SK-N-SH (cell line): ENCODE results near the gene RAE1. TPM values are rescaled to one million over a fixed set of nuclear protein-coding genes. Genes with fewer than 3 reads are reported as not detected.

Experiments
- CTCF ChIA-PET: fragments of 300-600, 350-600 bp; formaldehyde crosslinking; extraction: SDS; loops from one replicate; lab custom pipeline; 2021; lab: Yijun Ruan, JAX
- POLR2A ChIA-PET: fragments of 350-600 bp; sonication (Branson Sonifier 250); formaldehyde crosslinking; extraction: SDS; loops from one replicate; lab custom pipeline; 2020; ENCODE audit warnings: antibody characterized with exemption, inconsistent platforms; lab: Yijun Ruan, JAX
- DNase-seq: peaks from one replicate; pipeline ENCODE4 v3.0.0; 2012
- H2AFZ ChIP-seq: fragments of 200-600 bp; sonication (generic); 2 replicates; pipeline ENCODE4 v1.8.1; 2016; ENCODE audit warnings: antibody characterized with exemption, mild to moderate bottlenecking, low read depth
- H3F3A ChIP-seq: fragments of 200-600 bp; sonication (generic); replicated peaks from 2 replicates; pipeline ENCODE3; 2016; ENCODE audit warnings: antibody characterized with exemption, mild to moderate bottlenecking; ENCODE audit not compliant: insufficient read depth
- H3K27ac ChIP-seq, 2 experiments: fragments of 200-500 bp in 1 of 2; fragments of 200-600 bp in 1 of 2; sonication (Bioruptor generic) in 1 of 2; sonication (generic), shearing (Covaris generic) in 1 of 2; 2 replicates each; pipeline versions ENCODE4 v1.5.1 to v1.6.1; 2014 to 2016; ENCODE audit warnings: low read depth in 2 of 2, inconsistent platforms in 1 of 2, low read length in 1 of 2, mild to moderate bottlenecking in 1 of 2, mixed read lengths in 1 of 2
- H3K27me3 ChIP-seq: fragments of 200-600 bp; sonication (generic), shearing (Covaris generic); 2 replicates; pipeline ENCODE4 v1.6.1; 2016; ENCODE audit warnings: mixed run types; ENCODE audit not compliant: insufficient read depth
- H3K36me3 ChIP-seq, 2 experiments: fragments of 200-500 bp in 1 of 2; fragments of 200-600 bp in 1 of 2; sonication (Bioruptor generic) in 1 of 2; sonication (generic) in 1 of 2; replicated peaks in 1 of 2; 2 replicates each; pipeline versions ENCODE3 to v1.5.1; 2014 to 2016; ENCODE audit warnings: low read length in 1 of 2, mild to moderate bottlenecking in 1 of 2; ENCODE audit not compliant: insufficient read depth in 2 of 2, control insufficient read depth in 1 of 2
- H3K4me1 ChIP-seq, 2 experiments: fragments of 200-500 bp in 1 of 2; fragments of 200-600 bp in 1 of 2; sonication (Bioruptor generic) in 1 of 2; sonication (generic), shearing (Covaris generic) in 1 of 2; 2 replicates each; pipeline versions ENCODE4 v1.5.1 to v1.6.1; 2014 to 2016; ENCODE audit warnings: low read depth in 1 of 2, low read length in 1 of 2, mixed run types in 1 of 2; ENCODE audit not compliant: insufficient read depth in 2 of 2, control insufficient read depth in 1 of 2
- H3K4me2 ChIP-seq: fragments of 200-600 bp; sonication (generic), shearing (Covaris generic); 2 replicates; pipeline ENCODE4 v1.6.1; 2017; ENCODE audit warnings: mixed run types
- H3K4me3 ChIP-seq, 2 experiments: fragments of 200-500 bp in 1 of 2; fragments of 200-600 bp in 1 of 2; sonication (Bioruptor generic) in 1 of 2; sonication (generic), shearing (Covaris generic) in 1 of 2; 2 replicates each; pipeline versions ENCODE4 v1.5.1 to v1.8.1; 2014 to 2016; ENCODE audit warnings: low read depth in 2 of 2, inconsistent platforms in 1 of 2, low read length in 1 of 2, mild to moderate bottlenecking in 1 of 2, mixed read lengths in 1 of 2, moderate library complexity in 1 of 2
- H3K79me2 ChIP-seq: fragments of 200-600 bp; sonication (generic); 2 replicates; pipeline ENCODE4 v1.8.1; 2017; ENCODE audit warnings: mild to moderate bottlenecking; ENCODE audit not compliant: insufficient read depth
- H3K9ac ChIP-seq: fragments of 200-600 bp; sonication (generic); 2 replicates; pipeline ENCODE4 v1.6.1; 2017; ENCODE audit warnings: mixed run types
- H3K9me2 ChIP-seq: fragments of 200-600 bp; sonication (generic); 2 replicates; pipeline ENCODE4 v1.6.1; 2017; ENCODE audit warnings: mixed run types
- H3K9me3 ChIP-seq: fragments of 200-600 bp; sonication (generic); 2 replicates; pipeline ENCODE4 v1.6.1; 2017; ENCODE audit warnings: mixed run types, mild to moderate bottlenecking, moderate library complexity
- H4K20me1 ChIP-seq: fragments of 200-600 bp; sonication (generic); 2 replicates; pipeline ENCODE4 v1.6.1; 2017; ENCODE audit warnings: mild to moderate bottlenecking, mixed run types; ENCODE audit not compliant: insufficient read depth
- GATA2 ChIP-seq: sonication (generic); formaldehyde crosslinking; IDR thresholded peaks from 2 replicates; pipeline ENCODE4 v1.5.0; 2020; ENCODE audit warnings: mild to moderate bottlenecking, missing genetic modification reagents
- MXI1 ChIP-seq: IDR thresholded peaks from 2 replicates; pipeline ENCODE4 v1.6.1; 2012; ENCODE audit warnings: mild to moderate bottlenecking, low read depth, low read length, improper control_type of control experiment
- NFIC ChIP-seq: IDR thresholded peaks from 2 replicates; pipeline ENCODE4 v1.4.0; 2012; ENCODE audit warnings: borderline replicate concordance
- NRF1 ChIP-seq: IDR thresholded peaks from 2 replicates; pipeline ENCODE4 v1.6.1; 2012; ENCODE audit warnings: low read depth, mild to moderate bottlenecking, low read length
- RAD21 ChIP-seq: IDR thresholded peaks from 2 replicates; pipeline ENCODE4 v1.6.1; 2012; ENCODE audit warnings: mild to moderate bottlenecking, low read length
- RCOR1 ChIP-seq: fragments of 150-350 bp; IDR thresholded peaks from 2 replicates; pipeline ENCODE4 v1.6.1; 2017; ENCODE audit warnings: antibody characterized with exemption, low read length
- RFX5 ChIP-seq: IDR thresholded peaks from 2 replicates; pipeline ENCODE4 v1.6.1; 2012; ENCODE audit warnings: mild to moderate bottlenecking, improper control_type of control experiment, low read length
- TAF1 ChIP-seq: IDR thresholded peaks from 2 replicates; pipeline ENCODE4 v1.6.1; 2012; ENCODE audit warnings: low read depth, mild to moderate bottlenecking, low read length, moderate library complexity, borderline replicate concordance
- TCF12 ChIP-seq: IDR thresholded peaks from 2 replicates; pipeline ENCODE4 v1.4.0; 2012
- USF2 ChIP-seq: fragments of 150-350 bp; IDR thresholded peaks from 2 replicates; pipeline ENCODE4 v1.6.1; 2017; ENCODE audit warnings: antibody characterized with exemption, low read length, low read depth, borderline replicate concordance
- YY1 ChIP-seq: IDR thresholded peaks from 2 replicates; pipeline ENCODE4 v1.4.0; 2012; ENCODE audit warnings: low read depth, mild to moderate bottlenecking
- ZBTB33 ChIP-seq: IDR thresholded peaks from 2 replicates; pipeline ENCODE4 v1.4.0; 2012; ENCODE audit warnings: low read depth, borderline replicate concordance
- WGBS: methylation state at CpG from one replicate; pipeline ENCODE4 v1.1.6; 2017; ENCODE audit warnings: low lambda C conversion rate; 5-methylcytosine and 5-hydroxymethylcytosine counted together
- polyA plus RNA-seq, 3 experiments: library from polyadenylated mRNA; depleted of rRNA; stranded (reverse); fragments of >200 nt; gene quantifications; 2 replicates each; pipeline ENCODE4 v1.2.3, GENCODE V29; 2012

The RAE1 gene
- polyA plus RNA-seq, 1 of the 3 experiments (the other 2 are of a cell fraction): 82.4 TPM

- TF ChIP-seq ZBTB33 (no peak), GATA2 (CRISPR knock-in tag) (no peak), USF2 (no peak), NRF1 (no peak), NFIC (no peak), TAF1 (no peak), YY1 (no peak)
Observed at GRCh38 chr20:57383447-57384347, 32.6 kb downstream of the RAE1 start (continued).

DNA sequence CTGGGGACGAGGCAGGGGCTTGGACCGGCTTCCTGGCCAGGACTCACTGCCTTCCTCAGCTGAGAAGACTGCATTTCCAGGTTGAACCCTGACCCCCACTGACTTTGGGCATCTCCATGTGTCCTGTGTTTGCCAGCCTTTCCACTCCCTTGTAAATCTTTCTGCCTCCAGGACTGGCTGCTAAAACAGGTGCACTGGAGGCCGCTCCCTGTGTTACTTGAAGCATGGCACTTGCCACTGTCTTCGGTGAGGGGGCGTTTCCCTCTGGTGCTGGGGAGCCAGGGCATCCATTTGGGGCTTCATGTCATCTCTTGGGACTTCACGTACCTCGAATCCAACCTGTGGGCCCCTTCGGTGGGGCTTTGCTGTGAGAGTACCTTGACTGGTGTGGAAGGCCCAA, 33.4 kb downstream of the RAE1 start:
- Histone ChIP-seq H2AFZ (no peak overlapping the region), H4K20me1 (no peaks in the 10 kb centered on the region), H3K36me3 (peaks cover 0 to 14% of the 10 kb centered on the region in 2 experiments), H3K9ac (no peak overlapping the region), H3K9me3 (no peaks in the 10 kb centered on the region), H3K4me3 (no peak overlapping the region), H3K79me2 (no peaks in the 10 kb centered on the region), H3K9me2 (no peaks in the 10 kb centered on the region), H3K4me2 (no peak overlapping the region), H3K27ac (no peak overlapping the region)
- DNase-seq: no peak
- 91% methylated on average over 8 of the region's 8 CpGs for WGBS
- TF ChIP-seq RAD21: no peak
- no peak for TF ChIP-seq RCOR1
- no peak for TF ChIP-seq RFX5
- no peak for TF ChIP-seq TCF12
- no peak for TF ChIP-seq NRF1
- TF ChIP-seq MXI1: no peak
- TF ChIP-seq, all 33 proteins: peak for 0
- Histone ChIP-seq H3K27me3 (no peaks in the 10 kb centered on the region), H3F3A (no peaks in the 10 kb centered on the region), H3K4me1 (no peaks in the 10 kb centered on the region)
- POLR2A ChIA-PET: interaction anchor here (0.7 kb wide), 1 partner anchor 28 kb away, joined by 3 read pairs; no protein-coding TSS in a partner anchor
- CTCF ChIA-PET: interaction anchor here (1.5 to 7.0 kb wide), 3 partner anchors 108 to 114 kb away, joined by 4 to 68 read pairs (median 5); no protein-coding TSS in a partner anchor
